ENCODE data around the gene ZMYND11. TPM values are rescaled to one million over a fixed set of nuclear protein-coding genes. Genes with fewer than 3 reads are reported as not detected.

The ZMYND11 gene
- total and polyA plus RNA-seq, 9 of the 15 experiments (the other 6 are each of a cell fraction or from before 2014, with no cell fraction given): 2.7 to 13.8 (median 8.8) TPM

DNA sequence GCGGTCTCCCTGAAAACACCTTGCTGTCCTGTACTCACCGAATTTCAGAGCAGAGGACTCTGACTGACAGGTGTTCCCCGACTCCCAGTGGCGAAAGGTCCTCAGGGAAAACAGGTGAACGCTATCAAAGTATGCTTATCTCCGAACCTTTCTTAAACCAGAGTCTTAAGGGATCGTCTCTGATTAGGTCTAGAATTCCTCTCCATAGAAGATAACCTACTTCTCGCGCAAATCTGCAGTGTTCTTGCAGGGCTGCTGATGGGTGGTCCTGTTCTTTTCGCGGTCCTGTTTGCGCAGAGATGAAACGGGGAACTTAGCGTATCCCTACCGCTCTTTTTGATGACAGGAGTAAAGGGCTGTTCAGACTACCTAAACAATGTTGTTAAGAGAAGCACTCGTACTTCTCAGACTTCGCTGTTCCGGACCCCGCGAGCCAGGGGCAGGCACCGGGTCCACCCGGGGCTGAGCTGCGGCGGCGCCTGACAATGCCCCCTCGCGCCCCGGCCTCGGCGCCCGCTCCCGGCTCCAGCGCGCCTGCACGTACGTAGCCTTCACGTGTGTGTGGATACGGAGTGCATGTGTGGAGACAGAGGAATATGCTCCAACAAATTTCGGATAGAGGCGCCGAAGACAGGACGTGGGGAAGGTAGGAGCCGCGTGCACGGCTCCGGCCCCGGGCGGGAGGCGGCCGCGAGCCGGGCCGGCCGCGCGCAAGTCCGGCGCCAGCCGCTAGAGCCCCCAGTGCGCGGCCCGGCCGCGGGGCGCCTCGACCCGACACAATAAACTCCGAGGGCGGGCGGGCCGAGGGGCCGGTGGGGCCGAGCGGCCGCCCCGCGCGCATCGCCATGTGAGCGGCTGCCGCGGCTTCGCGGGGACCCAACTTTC, 766 bp upstream of the ZMYND11 start (continued):
- TF ChIP-seq, protein P1, sequence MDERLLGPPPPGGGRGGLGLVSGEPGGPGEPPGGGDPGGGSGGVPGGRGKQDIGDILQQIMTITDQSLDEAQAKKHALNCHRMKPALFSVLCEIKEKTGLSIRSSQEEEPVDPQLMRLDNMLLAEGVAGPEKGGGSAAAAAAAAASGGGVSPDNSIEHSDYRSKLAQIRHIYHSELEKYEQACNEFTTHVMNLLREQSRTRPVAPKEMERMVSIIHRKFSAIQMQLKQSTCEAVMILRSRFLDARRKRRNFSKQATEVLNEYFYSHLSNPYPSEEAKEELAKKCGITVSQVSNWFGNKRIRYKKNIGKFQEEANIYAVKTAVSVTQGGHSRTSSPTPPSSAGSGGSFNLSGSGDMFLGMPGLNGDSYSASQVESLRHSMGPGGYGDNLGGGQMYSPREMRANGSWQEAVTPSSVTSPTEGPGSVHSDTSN (CRISPR knock-in tag; IDR thresholded peaks at IDR 0.05; ENCODE audit: low read depth): no peak
- TF ChIP-seq, protein P1 (tag; conservative IDR thresholded peaks at IDR 0.05; ENCODE audit: low read depth): no peak
- TF ChIP-seq ERF (CRISPR knock-in tag; IDR thresholded peaks at IDR 0.05) (no peak), HMGN3 (IDR thresholded peaks at IDR 0.05; ENCODE audit: borderline replicate concordance, extremely low read depth, insufficient read length, low read depth, low read length) (peak; percentile 50), MXD1 (CRISPR knock-in tag; IDR thresholded peaks at IDR 0.05; ENCODE audit: borderline replicate concordance, poor library complexity, severe bottlenecking) (no peak), FOSL1 (tag; conservative IDR thresholded peaks at IDR 0.05) (no peak), ZNF436 (CRISPR knock-in tag; IDR thresholded peaks at IDR 0.05) (no peak), ELF4 (CRISPR knock-in tag; IDR thresholded peaks at IDR 0.05) (no peak), POU5F1 (IDR thresholded peaks at IDR 0.05; ENCODE audit: borderline replicate concordance, low read depth, low read length, partially characterized antibody) (no peak), PCBP2 (IDR thresholded peaks at IDR 0.05; ENCODE audit: low read depth, low read length, poor library complexity, severe bottlenecking) (no peak), ILK (tag; IDR thresholded peaks at IDR 0.05; ENCODE audit: borderline replicate concordance, low read depth) (no peak), ZNF695 (CRISPR knock-in tag; IDR thresholded peaks at IDR 0.05) (no peak), ILF3 (IDR thresholded peaks at IDR 0.05; ENCODE audit: borderline replicate concordance) (no peak), ZNF384 (IDR thresholded peaks at IDR 0.05; ENCODE audit: low read depth, low read length) (no peak), KDM5B (IDR thresholded peaks at IDR 0.05; ENCODE audit: insufficient replicate concordance, low read depth, low read length) (peak; percentile 61), CBX8 (IDR thresholded peaks at IDR 0.05; ENCODE audit: borderline replicate concordance, extremely low read depth, low read depth, low read length, poor library complexity, severe bottlenecking) (peak; percentile 12), GTF2F1 (IDR thresholded peaks at IDR 0.05; ENCODE audit: low read depth, low read length) (no peak), ZFPM2 (CRISPR knock-in tag; IDR thresholded peaks at IDR 0.05) (no peak)
- TF ChIP-seq, protein P2, sequence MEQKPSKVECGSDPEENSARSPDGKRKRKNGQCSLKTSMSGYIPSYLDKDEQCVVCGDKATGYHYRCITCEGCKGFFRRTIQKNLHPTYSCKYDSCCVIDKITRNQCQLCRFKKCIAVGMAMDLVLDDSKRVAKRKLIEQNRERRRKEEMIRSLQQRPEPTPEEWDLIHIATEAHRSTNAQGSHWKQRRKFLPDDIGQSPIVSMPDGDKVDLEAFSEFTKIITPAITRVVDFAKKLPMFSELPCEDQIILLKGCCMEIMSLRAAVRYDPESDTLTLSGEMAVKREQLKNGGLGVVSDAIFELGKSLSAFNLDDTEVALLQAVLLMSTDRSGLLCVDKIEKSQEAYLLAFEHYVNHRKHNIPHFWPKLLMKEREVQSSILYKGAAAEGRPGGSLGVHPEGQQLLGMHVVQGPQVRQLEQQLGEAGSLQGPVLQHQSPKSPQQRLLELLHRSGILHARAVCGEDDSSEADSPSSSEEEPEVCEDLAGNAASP (IDR thresholded peaks at IDR 0.05): no peak
- TF ChIP-seq, protein P3, sequence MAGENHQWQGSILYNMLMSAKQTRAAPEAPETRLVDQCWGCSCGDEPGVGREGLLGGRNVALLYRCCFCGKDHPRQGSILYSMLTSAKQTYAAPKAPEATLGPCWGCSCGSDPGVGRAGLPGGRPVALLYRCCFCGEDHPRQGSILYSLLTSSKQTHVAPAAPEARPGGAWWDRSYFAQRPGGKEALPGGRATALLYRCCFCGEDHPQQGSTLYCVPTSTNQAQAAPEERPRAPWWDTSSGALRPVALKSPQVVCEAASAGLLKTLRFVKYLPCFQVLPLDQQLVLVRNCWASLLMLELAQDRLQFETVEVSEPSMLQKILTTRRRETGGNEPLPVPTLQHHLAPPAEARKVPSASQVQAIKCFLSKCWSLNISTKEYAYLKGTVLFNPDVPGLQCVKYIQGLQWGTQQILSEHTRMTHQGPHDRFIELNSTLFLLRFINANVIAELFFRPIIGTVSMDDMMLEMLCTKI (IDR thresholded peaks at IDR 0.05; ENCODE audit: partially characterized antibody): no peak

All from K562 (cell line).